ENCODE measurements around the gene AFF3. TPM values are rescaled to one million over a fixed set of nuclear protein-coding genes. Genes with fewer than 3 reads are reported as not detected.

The AFF3 gene
- total and polyA plus RNA-seq, 3 donors from 2014 or later = 18.0 to 34.4 (median 27.1) TPM

- intact Hi-C loops (cut with DNase I; ENCODE audit: low total_unique reads) = no loop called here
- TF ChIP-seq, protein P1, sequence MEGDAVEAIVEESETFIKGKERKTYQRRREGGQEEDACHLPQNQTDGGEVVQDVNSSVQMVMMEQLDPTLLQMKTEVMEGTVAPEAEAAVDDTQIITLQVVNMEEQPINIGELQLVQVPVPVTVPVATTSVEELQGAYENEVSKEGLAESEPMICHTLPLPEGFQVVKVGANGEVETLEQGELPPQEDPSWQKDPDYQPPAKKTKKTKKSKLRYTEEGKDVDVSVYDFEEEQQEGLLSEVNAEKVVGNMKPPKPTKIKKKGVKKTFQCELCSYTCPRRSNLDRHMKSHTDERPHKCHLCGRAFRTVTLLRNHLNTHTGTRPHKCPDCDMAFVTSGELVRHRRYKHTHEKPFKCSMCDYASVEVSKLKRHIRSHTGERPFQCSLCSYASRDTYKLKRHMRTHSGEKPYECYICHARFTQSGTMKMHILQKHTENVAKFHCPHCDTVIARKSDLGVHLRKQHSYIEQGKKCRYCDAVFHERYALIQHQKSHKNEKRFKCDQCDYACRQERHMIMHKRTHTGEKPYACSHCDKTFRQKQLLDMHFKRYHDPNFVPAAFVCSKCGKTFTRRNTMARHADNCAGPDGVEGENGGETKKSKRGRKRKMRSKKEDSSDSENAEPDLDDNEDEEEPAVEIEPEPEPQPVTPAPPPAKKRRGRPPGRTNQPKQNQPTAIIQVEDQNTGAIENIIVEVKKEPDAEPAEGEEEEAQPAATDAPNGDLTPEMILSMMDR (IDR thresholded peaks at IDR 0.05) = no peak
- no peak for TF ChIP-seq POLR2A (IDR thresholded peaks at IDR 0.05)
- no peaks in the 10 kb centered on the region for H3K4me1 ChIP-seq
- H3K27me3 ChIP-seq = no peaks in the 10 kb centered on the region
- H3K4me3 ChIP-seq = no peak overlapping the region
- no peak overlapping the region for H3K27ac ChIP-seq
- H3K36me3 ChIP-seq (ENCODE audit: low read depth, missing control alignments) = no peaks in the 10 kb centered on the region
- H3K9me3 ChIP-seq = no peaks in the 10 kb centered on the region
- DNase-seq = no peak
- 75 to 81% methylated on average over 2 of the region's 2 CpGs for WGBS, 2 donors
Observed at GRCh38 chr2:100008956-100009355, 133.4 kb downstream of the AFF3 start.

DNA sequence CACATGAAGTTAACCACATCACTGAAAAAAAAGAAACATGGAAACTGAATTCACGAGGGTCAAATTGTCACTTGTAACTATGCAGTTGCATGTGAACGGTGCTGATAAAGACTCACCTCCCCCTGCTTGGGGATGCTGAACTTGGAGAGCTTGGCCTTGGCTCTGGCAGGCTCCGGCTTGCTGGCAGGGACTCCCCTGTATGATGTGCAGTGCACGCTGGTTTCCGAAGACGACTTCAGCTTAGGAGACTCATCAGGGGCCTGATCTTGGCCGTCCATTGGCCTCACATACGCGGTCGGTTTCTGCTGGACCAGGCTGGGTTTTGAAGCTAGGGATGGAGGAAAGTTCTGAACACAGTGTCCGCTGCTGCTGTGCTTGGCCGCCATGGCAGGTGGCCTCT, 135.9 kb downstream of the AFF3 start:
- no peak overlapping the region for H3K27ac ChIP-seq
- intact Hi-C loops (cut with DNase I; ENCODE audit: low total_unique reads) = no loop called here
- no peaks in the 10 kb centered on the region for H3K27me3 ChIP-seq

DNA sequence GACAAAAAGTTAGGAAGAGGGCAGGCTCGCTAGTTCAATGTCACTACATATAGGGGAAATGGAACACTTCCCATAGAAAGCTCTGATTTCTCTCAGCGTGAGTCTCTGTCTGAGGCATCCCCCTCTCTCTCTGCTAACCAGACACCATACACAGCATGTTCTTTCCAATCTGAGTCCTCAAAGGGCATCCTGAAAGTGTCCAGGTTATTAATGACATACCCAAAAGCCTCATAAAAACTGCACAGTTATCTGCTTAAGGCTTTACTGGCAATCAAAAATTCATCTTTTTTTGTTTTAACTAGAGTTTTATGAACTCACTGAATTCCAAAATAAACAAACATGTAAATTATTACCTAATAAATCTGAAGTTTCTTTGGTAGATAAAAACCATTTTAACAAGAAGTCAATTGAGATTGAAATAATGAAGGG, 137.4 kb downstream of the AFF3 start:
- no peaks in the 10 kb centered on the region for H3K27me3 ChIP-seq
- no peak overlapping the region for H3K27ac ChIP-seq
- no peak for DNase-seq
- H3K4me1 ChIP-seq = no peaks in the 10 kb centered on the region
- TF ChIP-seq, protein P1 (IDR thresholded peaks at IDR 0.05) = no peak
- TF ChIP-seq POLR2A (IDR thresholded peaks at IDR 0.05) = no peak
- no peaks in the 10 kb centered on the region for H3K36me3 ChIP-seq (ENCODE audit: low read depth, missing control alignments)
- WGBS, 2 donors = 86 to 90% methylated on average over 2 of the region's 2 CpGs
- intact Hi-C loops (cut with DNase I; ENCODE audit: low total_unique reads) = no loop called here
- no peak overlapping the region for H3K4me3 ChIP-seq
- H3K9me3 ChIP-seq = no peaks in the 10 kb centered on the region

More for the DNA sequence above, 135.9 kb downstream of the AFF3 start:
- H3K4me3 ChIP-seq = no peak overlapping the region
- no peaks in the 10 kb centered on the region for H3K4me1 ChIP-seq
- no peak for TF ChIP-seq POLR2A (IDR thresholded peaks at IDR 0.05)
- TF ChIP-seq, protein P1 (IDR thresholded peaks at IDR 0.05) = no peak
- H3K36me3 ChIP-seq (ENCODE audit: low read depth, missing control alignments) = no peaks in the 10 kb centered on the region
- WGBS, 2 donors = 78 to 86% methylated on average over 12 of the region's 12 CpGs
- no peak for DNase-seq
- no peaks in the 10 kb centered on the region for H3K9me3 ChIP-seq

- Histone ChIP-seq H3K4me3 (no peak overlapping the region), H3K4me1 (no peaks in the 10 kb centered on the region), H3K27me3 (no peaks in the 10 kb centered on the region), H3K27ac (no peak overlapping the region), H3K36me3 (ENCODE audit: low read depth, missing control alignments) (no peaks in the 10 kb centered on the region), H3K9me3 (no peaks in the 10 kb centered on the region)
- no peak for DNase-seq
- intact Hi-C loops (cut with DNase I; ENCODE audit: low total_unique reads) = no loop called here
- TF ChIP-seq, protein P1 (IDR thresholded peaks at IDR 0.05) = no peak
- TF ChIP-seq POLR2A (IDR thresholded peaks at IDR 0.05) = no peak
- WGBS, 2 donors = 87 to 93% methylated on average over 3 of the region's 3 CpGs
Observed at GRCh38 chr2:100004348-100004884, 138.0 kb downstream of the AFF3 start.

DNA sequence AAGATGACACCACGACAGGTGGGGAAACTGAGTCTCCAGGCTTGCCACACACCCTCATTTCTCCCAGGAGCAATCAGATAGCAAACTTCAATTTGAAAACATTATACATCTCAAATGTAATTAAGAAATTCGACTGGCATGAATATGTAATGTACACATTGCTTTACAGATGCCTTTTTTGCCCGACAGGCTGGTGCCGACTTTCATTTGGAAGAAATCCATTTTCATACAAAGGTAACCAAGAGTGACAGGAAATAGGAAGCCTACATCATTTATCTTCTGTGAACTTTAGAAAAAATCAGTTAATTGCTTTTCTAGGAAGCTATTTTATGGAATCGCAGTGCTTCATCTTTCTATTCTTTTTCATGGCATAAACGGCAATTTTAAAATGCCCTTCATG, 140.3 kb downstream of the AFF3 start:
- intact Hi-C loops (cut with DNase I; ENCODE audit: low total_unique reads) = no loop called here
- no peak for TF ChIP-seq POLR2A (IDR thresholded peaks at IDR 0.05)
- TF ChIP-seq, protein P1 (IDR thresholded peaks at IDR 0.05) = no peak
- no peaks in the 10 kb centered on the region for H3K9me3 ChIP-seq
- H3K27me3 ChIP-seq = no peaks in the 10 kb centered on the region
- H3K27ac ChIP-seq = no peak overlapping the region
- H3K4me3 ChIP-seq = no peak overlapping the region
- H3K36me3 ChIP-seq (ENCODE audit: low read depth, missing control alignments) = no peaks in the 10 kb centered on the region
- WGBS, 2 donors = 91 to 92% methylated on average over 6 of the region's 6 CpGs
- H3K4me1 ChIP-seq = no peaks in the 10 kb centered on the region
- DNase-seq = no peak
